HG03060 (cell line): ENCODE data around the gene CCSER1.

ENCODE experiments used
- ATAC-seq: cut with Tn5 transposase; IDR thresholded peaks from one replicate; pipeline ENCODE4 v1.9.1; 2021; ENCODE audit warnings: low read depth, moderate number of reproducible peaks; ENCODE audit not compliant: unreplicated experiment

Gene CCSER1

DNA sequence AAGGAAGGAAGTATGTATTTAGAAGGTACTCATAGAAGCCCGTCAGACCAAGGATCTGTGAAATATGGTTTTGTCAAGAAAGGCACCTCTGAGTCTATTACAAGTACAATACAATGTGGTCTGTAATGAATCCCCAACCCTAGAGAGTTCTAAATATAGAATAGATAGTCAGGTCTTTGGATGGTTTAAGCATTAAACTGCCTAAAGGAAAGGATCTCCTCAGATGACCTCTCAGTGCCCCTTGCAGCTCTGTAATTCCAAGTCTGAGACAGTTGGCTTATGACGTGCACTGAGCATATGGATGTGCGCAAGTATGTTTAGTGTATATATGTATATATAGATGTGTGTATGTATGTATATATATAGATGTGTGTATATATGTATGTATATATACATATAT is 62.0 kb downstream of the CCSER1 start:
- ATAC-seq, result no peak

DNA sequence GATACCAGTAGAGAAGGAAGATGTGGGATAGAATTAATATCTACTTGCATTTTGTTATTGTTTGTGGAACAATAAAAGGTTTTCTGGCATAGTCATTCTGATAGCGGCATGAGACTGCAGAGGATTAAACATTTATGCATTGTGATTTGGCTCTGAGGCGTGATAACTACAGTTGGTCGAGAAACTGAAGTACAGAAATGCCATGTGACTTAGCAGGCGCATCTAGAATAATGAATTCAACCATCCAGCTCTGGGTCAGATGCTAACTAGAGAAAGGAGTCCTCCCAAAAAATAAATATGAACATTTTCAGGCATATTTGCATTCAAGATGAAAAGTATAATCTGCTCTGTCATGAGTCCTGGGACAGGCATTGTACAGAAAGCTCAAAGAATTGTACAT is 62.8 kb downstream of the CCSER1 start:
- ATAC-seq, result no peak

DNA sequence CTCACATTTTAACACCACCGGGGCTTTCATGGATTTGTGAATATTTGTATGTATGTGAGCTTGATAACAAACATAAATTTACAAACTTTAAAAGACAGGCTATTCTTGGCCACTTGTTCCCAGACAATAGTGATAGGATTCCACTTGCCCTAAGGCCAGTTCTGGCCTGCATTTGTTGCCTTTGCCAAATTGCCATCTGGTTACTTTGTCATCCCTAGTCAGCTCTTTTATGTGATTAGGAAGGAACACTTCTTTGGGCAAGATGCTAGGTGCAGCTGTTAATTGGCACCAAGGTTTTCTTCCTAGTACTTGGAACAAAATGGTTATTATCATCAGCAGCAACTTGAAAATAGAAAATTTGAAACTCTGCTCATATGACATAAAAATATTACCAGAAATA is 63.3 kb downstream of the CCSER1 start:
- no peak for ATAC-seq

DNA sequence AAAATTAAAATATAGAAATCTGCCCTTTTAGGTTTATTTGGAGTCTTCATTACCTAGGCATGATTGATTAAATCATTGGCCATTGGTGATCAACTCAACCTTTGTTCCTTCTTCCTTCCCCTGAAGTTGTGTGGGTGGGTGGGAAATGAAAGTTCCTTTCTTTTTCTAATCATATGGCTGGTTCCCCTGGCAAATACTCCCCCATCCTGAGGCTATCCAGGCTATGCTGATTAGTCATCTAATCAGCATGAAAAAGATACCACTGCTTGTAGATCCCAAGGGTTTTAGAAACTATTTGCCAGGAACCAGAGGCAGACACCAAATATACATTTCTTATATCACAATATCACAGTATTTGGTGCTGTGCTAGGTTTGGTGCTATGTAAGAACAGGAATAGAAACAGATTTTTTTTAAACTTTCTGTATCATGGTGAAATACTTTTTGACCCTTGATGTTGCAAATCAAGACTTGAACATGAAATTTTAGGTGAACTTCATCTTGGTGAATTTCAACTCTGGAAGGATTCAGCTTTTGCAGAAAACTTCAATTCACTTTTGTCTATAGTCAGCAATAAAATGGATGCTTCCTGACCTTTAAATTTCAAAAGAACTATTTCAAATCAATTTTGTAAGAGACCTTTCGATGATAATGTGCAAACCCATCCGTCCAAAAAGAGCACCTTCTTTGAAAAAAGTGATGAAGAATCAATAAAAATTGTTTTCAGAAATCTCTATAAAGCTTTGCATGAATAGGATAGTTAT is 71.1 kb downstream of the CCSER1 start:
- ATAC-seq, result no peak

DNA sequence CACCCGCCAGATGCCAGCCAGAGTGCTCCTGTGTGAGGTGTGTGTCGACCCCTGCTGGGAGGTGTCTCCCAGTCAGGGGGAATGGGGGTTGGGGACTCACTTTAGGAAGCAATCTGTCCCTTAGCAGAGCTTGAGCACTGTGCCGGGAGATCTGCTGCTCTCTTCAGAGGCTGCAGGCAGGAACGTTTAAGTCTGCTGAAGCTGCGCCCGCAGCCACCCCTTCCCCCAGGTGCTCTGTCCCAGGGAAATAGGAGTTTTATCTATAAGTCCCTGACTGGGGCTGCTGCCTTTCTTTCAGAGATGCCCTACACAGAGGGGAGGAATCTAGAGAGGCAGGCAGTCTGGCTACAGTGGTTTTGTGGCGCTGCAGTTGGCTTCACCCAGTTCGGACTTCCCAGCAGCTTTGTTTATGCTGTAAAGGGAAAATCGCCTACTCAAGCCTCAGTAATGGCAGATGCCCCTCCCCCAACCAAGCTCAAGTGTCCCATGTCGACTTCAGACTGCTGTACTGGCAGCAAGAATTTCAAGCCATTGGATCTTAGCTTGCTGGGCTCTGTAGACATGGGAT is 80.8 kb downstream of the CCSER1 start:
- no peak for ATAC-seq

DNA sequence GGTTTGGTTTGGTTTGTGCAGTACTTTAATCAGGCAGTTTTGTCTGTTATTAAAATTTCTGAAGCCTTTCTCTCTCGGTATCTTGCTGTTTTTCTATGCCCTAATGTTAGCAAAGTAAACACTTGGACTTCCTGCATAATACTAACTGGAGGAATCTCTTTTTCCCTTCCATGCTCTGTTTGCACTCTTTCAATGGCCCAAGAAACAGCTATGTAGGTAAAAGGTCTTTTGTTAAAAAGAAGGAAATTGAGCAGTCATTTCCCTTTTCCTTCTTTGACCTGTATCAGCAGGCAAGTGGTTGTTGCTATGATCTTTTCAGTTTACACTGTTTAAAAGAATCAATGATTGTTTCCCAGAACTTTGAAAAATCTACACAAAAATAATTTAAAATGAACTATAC is 82.7 kb downstream of the CCSER1 start:
- ATAC-seq, result no peak

DNA sequence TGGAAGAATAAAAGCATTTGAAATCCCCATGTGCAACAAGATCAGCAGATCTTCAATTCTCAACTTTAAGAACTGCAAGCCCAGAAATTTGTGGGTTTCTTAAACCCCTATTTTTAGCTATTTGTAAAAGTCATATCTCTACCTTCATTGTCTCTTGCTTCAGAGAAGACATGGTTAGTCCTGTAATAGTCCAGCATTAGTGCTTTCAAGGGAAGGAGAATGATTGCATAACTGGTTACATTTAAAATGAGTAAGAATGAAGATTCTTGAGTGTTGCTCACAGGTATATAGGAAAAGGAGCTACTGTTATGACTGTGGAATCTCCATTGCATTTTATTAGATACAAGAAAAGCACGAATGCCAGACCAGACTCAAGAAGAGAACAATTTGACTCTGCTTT is 84.0 kb downstream of the CCSER1 start:
- no peak for ATAC-seq

DNA sequence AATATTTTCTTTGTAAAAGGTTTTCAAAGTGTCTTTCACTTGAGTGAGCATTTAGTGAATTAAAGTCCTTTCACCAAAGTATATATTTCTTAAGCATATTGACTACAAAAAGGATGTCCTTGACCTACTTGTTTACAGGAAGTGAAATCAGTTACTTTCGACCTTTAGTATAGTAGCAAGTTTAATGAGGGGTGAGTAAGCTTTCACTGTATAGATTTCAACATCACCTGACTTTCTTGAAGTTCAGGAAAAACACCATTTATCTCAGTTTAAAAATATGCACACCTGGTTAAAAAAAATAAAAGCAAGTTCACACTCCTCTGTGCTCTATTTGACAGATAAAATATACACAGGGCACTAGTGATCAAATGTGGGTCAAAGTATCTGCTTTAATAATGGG is 88.1 kb downstream of the CCSER1 start:
- no peak for ATAC-seq

DNA sequence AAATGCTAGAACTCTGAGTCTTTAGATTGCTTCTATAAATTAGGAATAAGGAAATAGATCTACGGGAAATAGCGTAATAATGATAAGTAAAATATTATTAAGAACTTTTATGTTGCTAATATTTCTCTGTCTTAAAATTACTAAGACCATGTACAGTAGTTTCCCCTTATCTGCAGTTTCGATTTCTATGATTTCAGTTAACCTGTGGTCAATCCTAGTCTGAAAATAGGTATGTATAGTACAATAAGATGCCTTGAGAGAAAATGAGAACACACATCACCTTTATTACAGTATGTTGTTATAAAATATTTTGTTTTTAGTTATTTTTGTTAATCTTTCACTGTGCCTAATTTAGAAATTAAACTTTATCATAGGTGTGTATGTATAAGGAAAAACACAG is 92.6 kb downstream of the CCSER1 start:
- ATAC-seq, result no peak

DNA sequence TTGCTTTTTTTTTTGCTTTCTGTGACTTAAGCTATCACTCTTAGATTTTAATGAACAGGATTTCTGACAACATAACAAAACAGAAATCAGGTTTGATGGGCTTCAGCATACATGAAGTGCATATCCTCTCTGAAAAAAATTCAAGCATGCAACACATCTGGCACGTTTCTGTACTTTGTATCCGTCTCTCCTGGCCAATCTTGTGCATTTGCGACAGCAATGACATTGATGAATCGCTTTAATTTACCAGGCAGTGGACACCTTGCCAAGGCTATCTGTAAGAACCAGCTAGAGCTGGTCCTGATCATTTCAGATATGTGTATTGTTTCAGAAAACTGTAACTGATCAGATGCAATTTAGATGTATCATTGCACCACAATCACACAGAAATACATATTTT is 93.3 kb downstream of the CCSER1 start:
- ATAC-seq, result no peak

DNA sequence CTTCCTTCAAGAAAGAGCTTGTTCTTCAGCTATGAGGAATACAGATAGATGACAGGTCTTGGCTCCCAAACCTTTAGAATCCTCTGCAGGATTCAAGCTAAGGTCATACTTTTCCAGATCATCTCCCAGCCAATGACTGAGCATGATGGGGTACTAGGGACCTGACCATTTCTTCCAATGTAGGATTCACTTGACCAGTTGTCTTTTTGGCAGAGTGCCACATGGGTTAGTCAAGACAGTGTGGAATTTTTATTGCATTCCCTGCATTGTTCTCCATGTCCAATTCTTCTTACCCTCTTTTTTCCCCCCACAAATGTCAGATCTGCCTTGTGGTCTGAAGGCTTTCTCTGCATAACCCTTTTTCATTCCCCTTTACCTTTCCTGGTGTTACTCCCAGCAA is 99.5 kb downstream of the CCSER1 start:
- ATAC-seq, result no peak

DNA sequence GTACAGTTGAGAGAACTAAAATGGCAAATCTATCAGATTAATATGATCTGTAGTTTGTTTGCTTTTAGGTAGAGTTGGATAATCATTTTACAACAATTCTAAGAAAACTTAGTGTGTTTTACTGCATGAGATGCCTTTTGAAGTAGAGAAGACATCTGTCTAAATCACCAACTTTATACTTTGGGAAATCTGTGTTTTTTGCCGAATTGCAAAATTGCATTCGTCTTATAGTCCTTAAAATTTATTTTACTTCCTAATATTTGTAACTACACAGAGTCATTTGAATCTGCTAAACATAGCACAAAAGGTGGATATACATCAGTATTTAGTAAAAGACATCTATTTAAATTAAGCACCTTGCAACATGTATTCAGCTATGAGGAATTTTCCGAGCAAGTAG is 100.0 kb downstream of the CCSER1 start:
- no peak for ATAC-seq

DNA sequence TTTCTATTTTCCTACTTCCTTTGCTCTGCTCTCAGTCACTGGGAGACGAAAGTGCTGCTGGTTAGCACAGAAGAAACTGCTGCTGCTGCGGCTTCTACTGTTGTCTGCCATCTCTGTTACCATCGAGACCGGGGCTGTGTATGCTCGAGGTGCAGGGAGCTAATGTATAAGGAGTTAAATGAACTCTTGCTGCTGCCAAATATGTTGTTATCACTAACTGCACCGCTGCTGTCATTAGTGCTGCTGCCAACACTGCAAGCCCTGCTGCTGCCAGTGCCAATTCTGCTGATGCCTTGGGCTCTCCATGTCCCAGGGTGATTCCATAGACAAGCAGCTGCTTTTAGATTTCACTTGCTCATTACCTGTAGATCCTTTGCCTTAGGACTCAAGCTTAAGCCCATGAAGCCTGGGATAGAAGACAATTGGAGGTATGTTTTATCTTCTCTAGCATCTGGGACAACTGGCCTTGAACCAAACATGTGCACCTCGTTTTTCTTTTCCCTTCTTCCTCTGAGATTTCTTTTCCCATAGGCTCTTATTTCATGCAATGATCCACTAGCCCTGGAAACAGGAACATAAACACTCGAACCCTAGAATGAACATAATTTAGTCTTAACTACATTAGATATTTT is 107.8 kb downstream of the CCSER1 start:
- ATAC-seq, result no peak

DNA sequence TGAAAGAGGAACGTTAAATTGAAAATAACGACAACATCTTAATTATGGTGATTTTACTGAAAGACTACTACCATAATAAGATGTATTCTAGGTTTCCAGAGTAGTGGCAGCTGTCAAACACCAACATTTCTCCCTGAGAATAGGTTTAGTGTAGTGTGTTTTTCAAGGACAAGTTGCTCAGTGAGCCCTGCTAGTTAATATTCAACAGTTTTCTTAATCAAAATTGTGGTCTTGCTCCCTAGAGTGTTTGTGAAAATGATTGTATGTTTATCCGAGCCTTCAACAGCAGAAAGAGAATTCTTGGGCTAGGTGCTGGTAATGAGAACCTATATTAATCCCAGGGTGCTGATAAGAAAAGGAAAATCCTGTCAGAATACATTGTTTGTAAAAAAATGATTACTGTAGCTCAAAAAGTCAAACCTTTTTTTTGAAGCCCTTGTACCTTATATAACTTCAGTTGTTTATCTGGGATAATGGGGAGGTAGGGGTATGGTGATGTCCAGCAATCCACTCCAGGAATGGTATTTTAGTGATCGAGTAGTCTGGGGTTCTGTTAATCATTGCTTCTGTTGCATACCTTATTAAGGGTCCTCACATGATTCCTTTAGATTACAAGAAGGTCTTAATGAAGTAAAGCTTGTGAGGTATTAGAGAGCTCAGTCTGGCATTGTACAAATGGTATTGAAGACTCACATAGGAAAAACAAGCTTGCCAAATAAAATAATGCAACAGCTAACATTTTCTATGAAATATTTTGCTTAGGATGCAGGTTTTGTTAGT is 110.7 kb downstream of the CCSER1 start:
- ATAC-seq, result no peak

DNA sequence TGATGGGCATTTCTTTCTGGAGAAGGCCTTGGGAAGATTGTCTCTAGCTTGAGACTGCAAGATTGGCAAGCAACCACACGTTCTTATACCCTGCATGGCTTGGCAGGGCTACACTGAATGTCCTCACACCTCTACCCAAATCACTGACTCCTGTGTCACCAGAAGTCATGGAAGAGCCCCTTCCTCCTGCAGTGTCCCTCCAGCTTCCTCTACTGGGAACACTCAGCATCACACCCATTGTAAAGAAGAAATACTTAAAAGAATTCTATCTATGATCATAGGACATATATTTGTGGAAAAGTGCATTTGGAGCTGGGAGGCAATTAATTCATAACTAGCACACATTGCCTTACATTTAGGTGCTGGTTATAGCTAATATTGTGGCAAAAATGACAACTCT is 113.1 kb downstream of the CCSER1 start:
- ATAC-seq, result no peak

DNA sequence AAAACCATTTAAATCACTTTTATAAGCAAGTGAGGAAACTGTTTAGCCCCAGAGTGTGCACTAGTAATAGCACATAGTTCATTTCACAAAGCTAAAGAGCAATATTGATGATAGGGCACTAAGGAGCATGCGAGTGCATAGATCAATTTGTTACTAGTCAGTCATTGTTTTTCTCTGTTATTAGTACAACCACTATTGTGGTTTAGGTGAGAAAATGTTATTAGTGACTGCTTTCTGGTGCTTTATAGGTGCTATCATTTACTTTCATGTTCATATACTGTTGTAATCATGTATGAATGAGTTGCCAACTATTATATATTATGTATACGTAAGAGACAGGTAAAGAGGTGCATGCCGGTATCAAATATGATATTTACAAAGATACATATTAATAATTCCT is 113.8 kb downstream of the CCSER1 start:
- no peak for ATAC-seq

DNA sequence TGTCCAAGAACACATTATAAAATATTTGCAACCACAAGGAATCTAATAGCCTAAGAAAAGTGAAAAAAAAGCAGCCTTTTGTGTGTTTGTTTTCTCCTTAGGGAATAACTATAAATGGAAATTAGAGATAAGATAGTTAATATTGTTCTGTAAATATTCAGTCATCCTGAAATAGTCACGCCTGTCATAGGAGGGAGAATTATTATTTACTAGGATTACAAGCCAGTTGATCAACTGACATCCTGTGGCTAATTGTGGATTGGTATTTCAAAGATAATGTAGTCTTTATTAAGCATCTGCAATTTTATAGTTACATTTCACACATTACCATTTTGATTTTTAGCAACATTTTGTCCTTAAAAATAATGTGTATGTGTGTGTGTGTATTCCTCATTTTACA is 118.6 kb downstream of the CCSER1 start:
- ATAC-seq, result no peak

DNA sequence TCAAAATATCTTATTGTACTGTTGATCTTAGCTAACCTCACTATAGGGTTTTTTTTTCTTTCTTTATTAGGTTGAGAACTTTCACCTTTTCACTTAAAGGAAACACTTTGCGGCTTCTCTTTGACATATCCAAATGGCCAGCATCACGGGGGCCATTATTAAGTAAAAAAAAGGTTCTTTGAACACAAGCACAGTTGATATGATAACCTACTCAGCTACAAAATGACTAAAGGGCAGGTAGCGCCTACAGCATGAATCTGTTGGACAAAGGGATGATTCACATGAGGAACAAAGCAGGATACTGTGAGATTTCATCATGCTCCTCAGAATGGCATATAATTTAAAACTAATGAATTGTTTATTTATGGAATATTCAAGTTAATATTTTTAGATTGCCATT is 119.6 kb downstream of the CCSER1 start:
- ATAC-seq, result no peak

DNA sequence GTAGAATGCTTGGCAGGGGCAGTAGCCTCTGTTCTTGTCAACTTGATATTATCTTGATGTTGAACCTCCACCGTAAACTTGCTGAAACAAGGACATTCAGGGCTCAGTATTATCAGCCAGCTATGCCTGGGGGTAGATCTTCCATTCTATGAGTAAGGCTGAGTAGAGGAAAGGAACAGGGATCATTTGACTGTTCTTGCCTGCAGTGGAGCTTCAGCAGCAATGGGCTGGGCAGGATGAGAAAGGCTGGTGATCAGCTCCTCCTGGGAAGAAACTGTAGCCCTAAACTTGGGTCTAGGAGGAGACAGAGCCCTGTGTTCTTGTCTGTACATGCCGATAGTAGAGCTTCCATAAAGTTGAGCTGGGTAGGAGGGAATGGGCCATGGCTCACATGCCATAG is 127.2 kb downstream of the CCSER1 start:
- ATAC-seq, result no peak

DNA sequence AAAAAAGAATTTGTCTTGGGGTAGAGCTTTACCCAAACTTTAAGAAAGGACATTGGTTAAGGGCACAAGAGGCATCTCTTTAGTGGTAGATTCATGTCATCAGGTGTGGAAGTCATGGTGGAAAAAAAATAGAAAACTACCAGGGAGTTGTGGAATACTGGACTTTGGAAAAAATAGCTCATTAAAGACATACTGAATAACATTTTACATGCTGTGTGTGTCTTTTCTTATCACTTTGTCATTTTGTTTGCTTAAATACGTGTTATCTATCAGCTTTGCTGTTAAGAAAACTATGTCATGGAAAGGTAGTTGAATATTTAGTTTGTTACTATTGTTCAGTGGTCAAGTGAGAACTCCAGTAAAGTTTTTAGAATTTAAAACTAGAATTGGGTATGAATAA is 147.0 kb downstream of the CCSER1 start:
- ATAC-seq, result no peak

DNA sequence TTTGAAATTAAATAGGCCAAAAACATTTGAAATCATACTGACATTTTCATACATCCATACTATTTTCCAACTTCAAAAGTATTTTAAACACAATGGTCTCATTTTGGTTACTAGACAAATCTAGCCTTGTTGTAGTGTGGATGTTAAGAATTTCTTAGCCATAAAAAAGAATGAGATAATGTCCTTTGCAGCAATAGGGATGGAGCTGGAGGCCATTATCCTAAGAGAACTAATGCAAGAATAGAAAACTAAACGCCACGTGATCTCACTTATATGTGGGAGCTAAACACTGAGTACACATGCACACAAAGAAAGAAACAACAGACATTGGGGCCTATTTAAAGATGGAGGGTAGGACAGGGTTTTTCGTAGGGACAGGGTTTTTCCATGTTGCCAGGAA is 153.8 kb downstream of the CCSER1 start:
- ATAC-seq, result no peak
